BLaER1 treated with 17β-estradiol and CSF1 and Interleukin-3, amounts not matched to agents 10 nM and 100 nM (cell line): ENCODE data around the gene IP6K3.

Experiments used
- H3K27ac ChIP-seq, 11 experiments: shearing (Covaris generic); formaldehyde crosslinking; 2 replicates each; pipeline ENCODE4 v1.8.1; 2022
- H3K27me3 ChIP-seq, 11 experiments: shearing (Covaris generic); formaldehyde crosslinking; 2 replicates each; pipeline ENCODE4 v1.8.1; 2022
- H3K36me3 ChIP-seq, 11 experiments: shearing (Covaris generic); formaldehyde crosslinking; 2 replicates each; pipeline ENCODE4 v1.8.1; 2022
- H3K4me1 ChIP-seq, 10 experiments: shearing (Covaris generic); formaldehyde crosslinking; 2 replicates each; pipeline ENCODE4 v1.8.1; 2022
- H3K4me2 ChIP-seq, 11 experiments: shearing (Covaris generic); formaldehyde crosslinking; 2 replicates each; pipeline ENCODE4 v1.8.1; 2022
- H3K4me3 ChIP-seq, 10 experiments: shearing (Covaris generic); formaldehyde crosslinking; 2 replicates each; pipeline ENCODE4 v1.8.1; 2022
- H3K9ac ChIP-seq, 11 experiments: shearing (Covaris generic); formaldehyde crosslinking; 2 replicates each; pipeline ENCODE4 v1.8.1; 2022
- H3K9me3 ChIP-seq, 11 experiments: shearing (Covaris generic); formaldehyde crosslinking; replicated peaks in 1 of 11; 2 replicates each; pipeline ENCODE4 v1.8.1; 2022
- H4K20me1 ChIP-seq, 11 experiments: shearing (Covaris generic); formaldehyde crosslinking; 2 replicates each; pipeline ENCODE4 v1.8.1; 2022
- Cebpa-rat ChIP-seq, 11 experiments: shearing (Covaris generic); IDR thresholded peaks; 2 replicates each; pipeline ENCODE4 v1.8.1; 2022

The IP6K3 gene

DNA sequence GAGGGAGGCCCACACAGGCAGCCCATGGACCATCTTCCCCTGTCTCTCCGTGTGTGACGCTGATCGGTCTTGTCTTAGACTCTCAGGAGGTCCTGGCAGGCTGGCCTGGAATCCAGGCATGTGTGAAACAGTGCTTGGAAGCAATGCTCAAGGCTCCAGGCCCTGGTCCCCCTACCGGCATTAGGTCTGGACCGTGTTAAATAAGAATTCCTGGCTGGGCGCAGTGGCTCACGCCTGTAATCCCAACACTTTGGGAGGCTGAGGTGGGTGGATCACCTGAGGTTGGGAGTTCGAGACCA is 13.0 kb downstream of the IP6K3 start:
- Histone ChIP-seq H3K9ac (no peak overlapping the region), H3K27ac (no peak overlapping the region)
- TF ChIP-seq Cebpa-rat (IDR thresholded peaks at IDR 0.05): no peak

DNA sequence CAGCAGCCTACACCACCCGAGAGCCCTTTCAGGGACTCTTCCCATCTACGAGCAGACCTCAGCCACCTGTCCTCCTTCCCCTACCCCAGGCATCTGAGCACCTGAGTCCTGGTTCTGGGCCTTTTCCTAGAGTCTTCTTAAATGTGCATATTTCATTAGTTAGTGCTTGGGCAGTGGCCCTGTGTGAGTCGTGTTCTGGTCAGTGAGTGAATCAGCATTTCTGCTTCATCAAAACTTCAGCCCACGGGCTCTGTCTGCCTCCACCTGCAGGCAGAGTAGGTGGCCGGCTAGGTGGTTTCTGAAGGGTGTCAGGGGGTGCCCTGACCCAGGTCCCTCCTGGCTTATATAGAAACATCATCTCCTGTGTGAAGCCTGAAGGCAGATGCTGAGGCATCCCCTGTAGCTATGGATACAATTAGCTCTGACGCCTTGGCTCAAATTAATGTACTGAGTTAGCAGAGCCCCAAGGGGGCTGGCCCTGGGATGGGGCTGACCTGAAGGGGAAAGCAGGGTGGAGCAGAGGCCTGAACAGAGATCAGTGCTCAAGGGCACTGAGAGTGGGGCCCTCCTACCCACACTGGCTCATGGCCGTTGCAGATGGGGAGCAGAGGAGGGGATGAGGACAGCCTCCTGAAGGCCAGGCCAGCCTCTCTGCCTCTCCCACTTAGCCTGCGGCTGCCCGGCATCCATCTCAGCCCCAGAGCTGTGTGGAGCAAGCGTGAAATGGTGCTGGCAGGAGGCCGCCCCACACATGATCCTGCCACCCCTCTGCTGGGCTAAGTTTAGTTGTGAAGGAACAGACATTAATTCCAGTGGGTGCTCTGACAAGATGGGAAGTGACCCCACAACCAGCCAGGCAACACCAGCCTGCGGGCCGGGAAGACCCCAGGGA is 13.6 kb downstream of the IP6K3 start:
- H3K4me2 ChIP-seq: no peak overlapping the region
- no peaks in the 10 kb centered on the region; a peak in 1 of 22 replicates for H4K20me1 ChIP-seq
- peaks cover 0 to 46% (median 31%) of the 10 kb centered on the region in 10 experiments; a peak in 16 of 20 replicates for H3K4me1 ChIP-seq
- no peak overlapping the region for H3K4me3 ChIP-seq
- no peaks in the 10 kb centered on the region for H3K27me3 ChIP-seq
- no peak overlapping the region for H3K27ac ChIP-seq
- H3K9ac ChIP-seq: peak overlapping the region in 3 of 11 experiments; percentile 8 to 24 (median 16); a peak in 2 of 22 replicates
- H3K36me3 ChIP-seq: no peaks in the 10 kb centered on the region
- H3K9me3 ChIP-seq: no peaks in the 10 kb centered on the region
- no peak for TF ChIP-seq Cebpa-rat (IDR thresholded peaks at IDR 0.05)

More for the DNA sequence above, 13.0 kb downstream of the IP6K3 start:
- Histone ChIP-seq H3K4me3 (no peak overlapping the region), H3K4me1 (peaks cover 0 to 40% (median 25%) of the 10 kb centered on the region in 10 experiments; a peak in 15 of 20 replicates), H4K20me1 (no peaks in the 10 kb centered on the region; a peak in 1 of 22 replicates), H3K27me3 (no peaks in the 10 kb centered on the region), H3K36me3 (no peaks in the 10 kb centered on the region), H3K4me2 (no peak overlapping the region), H3K9me3 (no peaks in the 10 kb centered on the region)

GRCh38 chr6:33732385-33732784 is 14.3 kb downstream of the IP6K3 start:
- Histone ChIP-seq H3K27ac (no peak overlapping the region), H3K9me3 (no peaks in the 10 kb centered on the region), H3K4me3 (no peak overlapping the region), H4K20me1 (no peaks in the 10 kb centered on the region; a peak in 1 of 22 replicates), H3K27me3 (no peaks in the 10 kb centered on the region), H3K4me2 (no peak overlapping the region), H3K9ac (peak overlapping the region in 3 of 11 experiments; percentile 8 to 24 (median 16); a peak in 2 of 22 replicates), H3K4me1 (peaks cover 2 to 52% (median 38%) of the 10 kb centered on the region in 10 experiments; a peak in 19 of 20 replicates), H3K36me3 (no peaks in the 10 kb centered on the region)
- TF ChIP-seq Cebpa-rat (IDR thresholded peaks at IDR 0.05): no peak

DNA sequence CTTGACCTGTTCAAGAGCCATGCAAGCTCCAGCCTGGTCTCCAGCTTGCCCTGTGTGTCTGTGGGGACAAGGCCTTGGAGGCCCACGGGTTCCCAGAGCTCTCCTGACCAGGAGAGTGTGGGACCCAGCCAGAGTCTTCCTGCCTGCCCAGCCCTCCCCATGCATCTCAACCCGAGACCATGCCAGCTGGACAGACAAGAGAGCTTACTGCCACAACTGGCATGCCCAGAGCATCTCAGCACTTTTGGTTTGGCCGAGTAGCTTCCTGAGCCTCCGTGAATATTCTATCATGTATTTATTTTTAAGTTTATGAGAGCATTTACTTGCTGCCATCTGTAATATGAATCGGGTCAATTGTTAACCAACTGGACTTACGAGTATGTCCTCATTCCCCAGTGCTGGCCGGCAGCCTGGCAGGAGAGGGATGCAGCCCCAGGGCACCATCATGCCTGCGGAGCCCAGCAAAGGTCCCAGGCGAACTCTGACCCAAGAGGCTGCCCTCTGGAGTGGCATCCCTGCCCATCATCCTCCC is 14.9 kb downstream of the IP6K3 start:
- no peaks in the 10 kb centered on the region for H3K9me3 ChIP-seq
- H3K27ac ChIP-seq: no peak overlapping the region
- H3K4me3 ChIP-seq: no peak overlapping the region
- TF ChIP-seq Cebpa-rat (IDR thresholded peaks at IDR 0.05): no peak
- H3K4me2 ChIP-seq: peak overlapping the region in 2 of 11 experiments; percentile 14 to 21; a peak in 1 of 22 replicates
- H3K4me1 ChIP-seq: peaks cover 7 to 58% (median 43%) of the 10 kb centered on the region in 10 experiments
- H3K27me3 ChIP-seq: no peaks in the 10 kb centered on the region
- H3K9ac ChIP-seq: no peak overlapping the region; a peak in 1 of 22 replicates
- H4K20me1 ChIP-seq: no peaks in the 10 kb centered on the region; a peak in 1 of 22 replicates
- no peaks in the 10 kb centered on the region for H3K36me3 ChIP-seq

- Histone ChIP-seq H3K4me1 (peaks cover 15 to 66% (median 51%) of the 10 kb centered on the region in 10 experiments), H3K9ac (no peak overlapping the region), H3K27me3 (no peaks in the 10 kb centered on the region), H3K9me3 (no peaks in the 10 kb centered on the region), H3K27ac (no peak overlapping the region), H3K4me3 (no peak overlapping the region), H4K20me1 (no peaks in the 10 kb centered on the region; a peak in 1 of 22 replicates), H3K36me3 (no peaks in the 10 kb centered on the region), H3K4me2 (peak overlapping the region in 5 of 11 experiments; percentile 14 to 39 (median 15); a peak in 4 of 22 replicates)
- no peak for TF ChIP-seq Cebpa-rat (IDR thresholded peaks at IDR 0.05)
These were observed 15.7 kb downstream of the IP6K3 start for GRCh38 chr6:33731035-33731434.

DNA sequence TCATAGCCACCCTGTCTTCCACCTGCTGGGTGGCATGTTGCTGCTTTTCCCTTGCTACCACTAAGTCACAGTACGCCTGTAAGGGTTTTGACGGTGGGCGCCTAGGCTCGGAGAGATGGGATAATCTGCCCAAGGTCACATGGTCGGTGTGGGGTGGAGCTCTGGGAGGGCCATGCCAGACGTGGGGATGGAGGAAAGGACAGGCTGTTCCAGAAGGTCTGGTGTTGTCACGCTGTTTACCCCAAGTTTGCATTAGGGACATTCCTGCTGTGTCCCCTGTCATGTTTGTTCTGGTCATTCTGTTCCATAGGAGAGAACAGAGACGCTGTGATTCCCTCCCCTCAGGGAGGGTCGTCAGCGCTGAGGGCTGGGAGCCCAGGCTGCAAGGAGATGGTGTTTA is 16.1 kb downstream of the IP6K3 start:
- H3K9ac ChIP-seq: no peak overlapping the region
- no peaks in the 10 kb centered on the region for H3K27me3 ChIP-seq
- H3K9me3 ChIP-seq: no peaks in the 10 kb centered on the region
- no peak overlapping the region for H3K4me3 ChIP-seq
- no peaks in the 10 kb centered on the region for H3K36me3 ChIP-seq
- H3K4me1 ChIP-seq: peaks cover 16 to 69% (median 54%) of the 10 kb centered on the region in 10 experiments
- no peak for TF ChIP-seq Cebpa-rat (IDR thresholded peaks at IDR 0.05)
- H3K4me2 ChIP-seq: peak overlapping the region in 3 of 11 experiments; percentile 15 to 39 (median 21); a peak in 3 of 22 replicates
- no peak overlapping the region for H3K27ac ChIP-seq
- no peaks in the 10 kb centered on the region; a peak in 1 of 22 replicates for H4K20me1 ChIP-seq

GRCh38 chr6:33729059-33729458 is 17.6 kb downstream of the IP6K3 start:
- no peak overlapping the region for H3K9ac ChIP-seq
- H3K9me3 ChIP-seq: no peaks in the 10 kb centered on the region
- H3K4me2 ChIP-seq: peak overlapping the region in 9 of 11 experiments; percentile 9 to 91 (median 80); a peak in 15 of 22 replicates
- H3K27me3 ChIP-seq: no peaks in the 10 kb centered on the region
- no peak overlapping the region for H3K4me3 ChIP-seq
- TF ChIP-seq Cebpa-rat (IDR thresholded peaks at IDR 0.05): no peak
- no peaks in the 10 kb centered on the region for H3K36me3 ChIP-seq
- peaks cover 16 to 70% (median 57%) of the 10 kb centered on the region in 10 experiments for H3K4me1 ChIP-seq
- no peak overlapping the region for H3K27ac ChIP-seq
- no peaks in the 10 kb centered on the region for H4K20me1 ChIP-seq

GRCh38 chr6:33728438-33728837 is 18.3 kb downstream of the IP6K3 start:
- Histone ChIP-seq H3K4me2 (peak overlapping the region in 9 of 11 experiments; percentile 61 to 91 (median 80); a peak in 17 of 22 replicates), H3K9me3 (no peaks in the 10 kb centered on the region), H3K36me3 (no peaks in the 10 kb centered on the region), H3K4me1 (peaks cover 16 to 76% (median 63%) of the 10 kb centered on the region in 10 experiments), H3K9ac (no peak overlapping the region), H3K27ac (no peak overlapping the region), H3K4me3 (no peak overlapping the region), H4K20me1 (no peaks in the 10 kb centered on the region), H3K27me3 (no peaks in the 10 kb centered on the region)
- TF ChIP-seq Cebpa-rat (IDR thresholded peaks at IDR 0.05): no peak

DNA sequence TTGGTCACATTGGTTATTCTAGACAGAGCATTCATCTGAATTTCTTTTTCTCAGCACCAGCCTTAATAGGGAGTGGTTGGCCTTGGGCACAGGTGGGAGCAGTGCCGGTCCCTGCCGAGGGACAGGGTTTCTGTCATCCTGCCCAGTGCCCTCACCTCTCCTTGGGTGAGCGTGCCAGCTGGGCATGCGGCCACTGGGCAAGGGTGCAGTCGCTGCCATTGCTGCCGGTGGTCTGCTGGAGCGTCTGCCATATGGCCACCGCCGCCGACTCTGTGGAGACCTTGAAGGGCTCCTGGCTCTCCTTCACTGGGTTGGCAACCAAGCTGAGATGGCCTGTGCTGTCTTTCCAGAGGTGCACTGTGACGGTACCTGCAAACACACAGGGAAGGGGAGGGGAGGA is 18.8 kb downstream of the IP6K3 start:
- Histone ChIP-seq H3K4me3 (no peak overlapping the region), H3K9me3 (no peaks in the 10 kb centered on the region), H4K20me1 (no peaks in the 10 kb centered on the region), H3K27me3 (no peaks in the 10 kb centered on the region), H3K4me2 (peak overlapping the region in 9 of 11 experiments; percentile 61 to 91 (median 80); a peak in 18 of 22 replicates), H3K4me1 (peaks cover 16 to 78% (median 64%) of the 10 kb centered on the region in 10 experiments), H3K36me3 (no peaks in the 10 kb centered on the region), H3K27ac (no peak overlapping the region), H3K9ac (no peak overlapping the region)
- TF ChIP-seq Cebpa-rat (IDR thresholded peaks at IDR 0.05): no peak
